ENCODE data around the gene SSMEM1.
"Not testable (repeated sequence)": the region's sequence is repeated elsewhere in the genome, so short reads cannot be mapped to it uniquely, and the experiment has no call there.

Gene SSMEM1

DNA sequence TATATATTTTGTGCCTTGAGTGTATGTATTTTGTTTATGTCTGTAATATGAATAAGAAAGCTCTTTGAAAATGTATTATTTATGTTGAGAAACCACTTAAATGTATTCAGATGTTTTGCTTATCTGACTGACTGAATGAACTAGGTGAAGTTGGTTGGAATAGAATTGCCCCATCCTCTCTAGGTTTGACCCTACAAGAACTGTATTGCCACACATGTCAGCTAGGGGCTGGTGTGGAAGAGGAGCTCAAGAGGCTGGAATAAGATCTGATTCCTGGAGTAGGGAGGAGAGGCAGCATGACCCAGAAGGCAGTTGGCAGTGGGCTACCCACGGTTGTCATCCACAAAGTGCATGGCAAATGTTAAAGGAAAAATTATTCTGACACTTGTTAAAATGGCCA lies 9.1 kb downstream of the SSMEM1 start:
- no peaks in the 10 kb centered on the region for H3K27me3 ChIP-seq (ENCODE audit: control insufficient read depth, insufficient read depth, low read length)
- no peak overlapping the region for H3K9ac ChIP-seq (ENCODE audit: low read length)
- H3K4me3 ChIP-seq (ENCODE audit: low read length), result no peak overlapping the region
- H3K9me3 ChIP-seq (ENCODE audit: control insufficient read depth, low read length), result no peaks in the 10 kb centered on the region
- H3K4me1 ChIP-seq (ENCODE audit: control insufficient read depth, insufficient read depth, low read length), result peaks cover 6% of the 10 kb centered on the region
- H3K36me3 ChIP-seq (ENCODE audit: control insufficient read depth, insufficient read depth, low read length), result no peaks in the 10 kb centered on the region

DNA sequence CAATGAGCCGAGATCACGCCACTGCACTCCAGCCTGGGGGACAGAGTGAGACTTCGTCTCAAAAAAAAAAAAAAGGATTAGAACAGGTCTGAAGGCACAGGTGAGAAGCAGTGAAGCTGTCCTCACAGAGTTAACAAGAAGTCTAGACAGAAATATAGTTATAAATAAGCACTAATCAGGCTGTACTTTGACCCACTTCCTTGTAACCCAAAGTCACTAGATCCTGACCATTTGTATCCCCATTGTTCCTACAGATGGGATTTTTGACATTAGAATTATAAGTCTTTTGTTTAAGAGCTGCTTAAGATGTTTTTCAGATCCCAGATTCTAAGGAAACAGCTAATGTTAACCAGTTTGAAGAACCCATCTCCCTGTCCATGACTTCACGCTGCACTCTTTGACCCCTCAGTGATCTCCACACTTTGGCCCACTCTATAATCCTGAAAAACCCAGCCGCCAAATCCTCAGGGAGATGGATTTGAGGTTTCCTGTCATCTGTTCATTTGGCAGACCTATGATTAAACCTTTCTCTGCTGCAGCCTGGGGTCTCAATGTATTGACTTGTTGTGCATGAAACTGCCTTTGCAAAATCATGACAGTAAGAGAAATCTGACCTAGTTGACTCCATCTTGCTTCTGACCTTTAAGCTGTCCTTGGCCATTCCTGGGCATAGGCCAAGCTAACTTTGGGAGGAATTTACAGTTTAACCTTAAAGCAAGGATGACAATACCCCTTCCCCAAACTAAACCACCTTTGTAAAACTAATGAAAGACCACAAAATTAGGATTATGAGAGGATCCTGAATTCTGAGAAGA lies 11.4 kb downstream of the SSMEM1 start:
- no peak overlapping the region for H3K9ac ChIP-seq (ENCODE audit: low read length)
- no peaks in the 10 kb centered on the region for H3K9me3 ChIP-seq (ENCODE audit: control insufficient read depth, low read length)
- H3K4me3 ChIP-seq (ENCODE audit: low read length), result no peak overlapping the region
- no peaks in the 10 kb centered on the region for H3K27me3 ChIP-seq (ENCODE audit: control insufficient read depth, insufficient read depth, low read length)
- H3K36me3 ChIP-seq (ENCODE audit: control insufficient read depth, insufficient read depth, low read length), result no peaks in the 10 kb centered on the region
- peaks cover 6% of the 10 kb centered on the region for H3K4me1 ChIP-seq (ENCODE audit: control insufficient read depth, insufficient read depth, low read length)

DNA sequence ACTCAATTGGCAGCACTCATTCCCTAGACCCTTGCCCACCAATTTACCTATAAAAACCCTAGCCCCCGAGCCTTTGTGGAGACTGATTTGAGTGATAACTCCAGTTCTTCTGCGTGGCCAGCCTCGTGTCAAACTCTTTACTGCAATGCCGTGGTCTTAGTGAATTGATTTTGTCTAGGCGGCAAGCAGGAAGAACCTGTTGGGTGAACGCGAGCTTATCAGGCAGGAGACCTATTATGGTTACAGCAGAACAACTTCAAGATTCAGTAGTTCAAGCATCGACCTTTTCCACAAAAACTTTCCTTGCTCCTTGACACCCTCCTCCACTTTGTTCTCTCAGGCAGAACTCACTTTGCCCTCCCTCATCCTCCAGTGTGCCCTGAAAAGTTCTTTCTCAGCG lies 12.2 kb downstream of the SSMEM1 start:
- Histone ChIP-seq H3K9me3 (ENCODE audit: control insufficient read depth, low read length) (no peaks in the 10 kb centered on the region), H3K9ac (ENCODE audit: low read length) (no peak overlapping the region)

DNA sequence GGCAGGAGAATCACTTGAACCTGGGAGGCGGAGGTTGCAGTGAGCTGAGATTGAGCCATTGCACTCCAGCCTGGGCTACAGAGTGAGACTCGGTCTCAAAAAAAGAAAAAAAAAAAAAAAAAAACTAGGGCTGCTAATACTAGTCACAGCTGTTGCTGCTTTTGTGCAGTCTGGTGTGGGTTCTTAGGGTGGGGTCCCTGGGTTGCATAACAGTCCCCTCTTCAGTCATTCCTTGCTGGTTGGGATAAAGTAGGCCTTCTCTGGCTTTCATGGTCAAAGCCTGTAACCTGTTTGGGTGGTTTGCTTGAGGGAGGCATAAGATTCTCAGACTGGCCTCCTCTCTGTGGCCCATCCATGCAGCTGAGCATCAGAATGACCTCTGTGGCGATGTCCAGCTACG lies 14.1 kb downstream of the SSMEM1 start:
- H3K36me3 ChIP-seq (ENCODE audit: control insufficient read depth, insufficient read depth, low read length), result no peaks in the 10 kb centered on the region
- H3K9me3 ChIP-seq (ENCODE audit: control insufficient read depth, low read length), result no peaks in the 10 kb centered on the region
- H3K4me3 ChIP-seq (ENCODE audit: low read length), result no peak overlapping the region
- no peaks in the 10 kb centered on the region for H3K27me3 ChIP-seq (ENCODE audit: control insufficient read depth, insufficient read depth, low read length)
- no peak overlapping the region for H3K9ac ChIP-seq (ENCODE audit: low read length)
- H3K4me1 ChIP-seq (ENCODE audit: control insufficient read depth, insufficient read depth, low read length), result peaks cover 6% of the 10 kb centered on the region

More for the DNA sequence above, 12.2 kb downstream of the SSMEM1 start:
- H3K36me3 ChIP-seq (ENCODE audit: control insufficient read depth, insufficient read depth, low read length), result no peaks in the 10 kb centered on the region
- H3K27me3 ChIP-seq (ENCODE audit: control insufficient read depth, insufficient read depth, low read length), result no peaks in the 10 kb centered on the region
- H3K4me3 ChIP-seq (ENCODE audit: low read length), result no peak overlapping the region
- peaks cover 6% of the 10 kb centered on the region for H3K4me1 ChIP-seq (ENCODE audit: control insufficient read depth, insufficient read depth, low read length)

DNA sequence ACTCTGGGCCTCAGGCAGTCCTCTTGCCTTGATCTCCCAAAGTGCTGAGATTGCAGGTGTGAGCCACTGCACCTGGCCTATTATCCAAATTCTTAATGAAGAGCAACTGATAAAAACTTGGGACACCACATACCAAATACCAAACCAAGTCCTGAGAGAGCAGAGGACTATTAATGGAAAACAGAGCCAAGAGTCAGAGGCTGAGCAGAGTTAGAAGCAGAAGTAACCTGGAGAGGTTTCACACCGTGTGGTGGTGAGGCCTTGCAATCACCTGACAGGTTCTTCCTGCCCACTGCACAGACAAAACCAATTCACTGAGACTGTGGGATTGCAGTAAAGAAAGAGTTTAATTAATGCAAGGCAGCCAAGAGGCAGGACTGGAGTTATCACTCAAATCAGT lies 16.0 kb downstream of the SSMEM1 start:
- Histone ChIP-seq H3K4me3 (ENCODE audit: low read length) (no peak overlapping the region), H3K27me3 (ENCODE audit: control insufficient read depth, insufficient read depth, low read length) (no peaks in the 10 kb centered on the region), H3K4me1 (ENCODE audit: control insufficient read depth, insufficient read depth, low read length) (peaks cover 6% of the 10 kb centered on the region), H3K36me3 (ENCODE audit: control insufficient read depth, insufficient read depth, low read length) (no peaks in the 10 kb centered on the region), H3K9ac (ENCODE audit: low read length) (no peak overlapping the region), H3K9me3 (ENCODE audit: control insufficient read depth, low read length) (no peaks in the 10 kb centered on the region)

DNA sequence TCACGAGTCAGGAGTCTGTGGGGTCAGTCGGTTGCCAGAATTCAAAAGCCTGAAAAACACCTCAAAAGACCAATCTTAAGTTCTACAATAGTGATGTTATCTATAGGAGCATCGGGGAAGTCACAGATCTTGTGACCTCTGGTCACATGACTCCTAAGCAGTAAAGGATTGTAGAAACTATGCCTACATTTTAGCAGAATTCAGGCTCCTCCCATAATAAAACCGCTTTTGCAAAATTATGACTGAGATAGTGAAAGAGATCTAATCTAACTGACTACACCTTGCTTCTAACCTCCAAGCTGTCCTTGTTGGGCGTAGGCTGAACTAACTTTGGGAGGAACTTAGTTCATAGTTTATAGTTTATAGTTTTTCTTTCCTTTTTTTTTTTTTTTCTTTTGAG lies 16.6 kb downstream of the SSMEM1 start:
- Histone ChIP-seq H3K27me3 (ENCODE audit: control insufficient read depth, insufficient read depth, low read length) (no peaks in the 10 kb centered on the region), H3K36me3 (ENCODE audit: control insufficient read depth, insufficient read depth, low read length) (no peaks in the 10 kb centered on the region), H3K9me3 (ENCODE audit: control insufficient read depth, low read length) (no peaks in the 10 kb centered on the region), H3K4me1 (ENCODE audit: control insufficient read depth, insufficient read depth, low read length) (peaks cover 6% of the 10 kb centered on the region), H3K9ac (ENCODE audit: low read length) (no peak overlapping the region), H3K4me3 (ENCODE audit: low read length) (no peak overlapping the region)

DNA sequence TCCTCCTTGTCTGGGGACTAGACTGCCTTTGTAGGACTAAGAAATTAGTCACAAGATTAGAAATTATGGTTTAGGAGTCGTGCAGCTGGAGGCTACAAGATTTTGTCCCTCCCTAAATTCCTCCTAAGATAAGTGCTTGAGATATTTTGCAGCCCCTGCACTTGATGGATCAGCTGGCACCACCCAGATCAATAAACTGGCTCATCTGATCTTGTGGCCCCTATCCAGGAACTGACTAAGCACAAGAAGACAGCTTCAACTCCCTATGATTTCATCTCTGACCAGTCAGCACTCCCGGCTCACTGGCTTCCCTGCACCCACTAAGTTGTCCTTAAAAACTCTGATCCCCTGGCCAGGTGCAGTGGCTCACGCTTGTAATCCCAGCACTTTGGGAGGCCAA lies 17.3 kb downstream of the SSMEM1 start:
- not testable (repeated sequence) for H3K27me3 ChIP-seq (ENCODE audit: control insufficient read depth, insufficient read depth, low read length); H3K4me3 ChIP-seq (ENCODE audit: low read length); H3K4me1 ChIP-seq (ENCODE audit: control insufficient read depth, insufficient read depth, low read length); H3K9ac ChIP-seq (ENCODE audit: low read length); H3K36me3 ChIP-seq (ENCODE audit: control insufficient read depth, insufficient read depth, low read length); H3K9me3 ChIP-seq (ENCODE audit: control insufficient read depth, low read length)

DNA sequence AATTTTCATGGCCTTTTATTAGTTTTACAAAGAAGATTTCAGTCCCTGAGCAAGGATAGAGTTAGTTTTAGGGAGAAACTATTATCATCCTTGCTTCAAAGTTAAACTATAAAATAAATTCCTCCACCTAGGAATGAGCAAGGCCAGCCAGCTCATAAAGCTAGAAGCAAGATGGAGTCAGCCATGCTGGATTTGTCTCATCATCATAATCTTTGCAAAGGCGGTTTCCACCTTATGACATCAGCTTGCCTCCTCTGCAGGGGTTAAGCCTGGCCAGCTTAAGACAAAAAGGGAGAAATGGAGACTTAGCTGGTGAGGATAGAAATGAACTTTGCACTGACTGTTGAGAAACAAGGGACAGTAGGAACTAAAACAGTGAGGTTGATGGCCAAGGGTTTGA lies 18.7 kb downstream of the SSMEM1 start:
- no peaks in the 10 kb centered on the region for H3K36me3 ChIP-seq (ENCODE audit: control insufficient read depth, insufficient read depth, low read length)
- no peak overlapping the region for H3K4me3 ChIP-seq (ENCODE audit: low read length)
- no peaks in the 10 kb centered on the region for H3K27me3 ChIP-seq (ENCODE audit: control insufficient read depth, insufficient read depth, low read length)
- H3K9me3 ChIP-seq (ENCODE audit: control insufficient read depth, low read length), result no peaks in the 10 kb centered on the region
- no peak overlapping the region for H3K9ac ChIP-seq (ENCODE audit: low read length)
- H3K4me1 ChIP-seq (ENCODE audit: control insufficient read depth, insufficient read depth, low read length), result no peaks in the 10 kb centered on the region

DNA sequence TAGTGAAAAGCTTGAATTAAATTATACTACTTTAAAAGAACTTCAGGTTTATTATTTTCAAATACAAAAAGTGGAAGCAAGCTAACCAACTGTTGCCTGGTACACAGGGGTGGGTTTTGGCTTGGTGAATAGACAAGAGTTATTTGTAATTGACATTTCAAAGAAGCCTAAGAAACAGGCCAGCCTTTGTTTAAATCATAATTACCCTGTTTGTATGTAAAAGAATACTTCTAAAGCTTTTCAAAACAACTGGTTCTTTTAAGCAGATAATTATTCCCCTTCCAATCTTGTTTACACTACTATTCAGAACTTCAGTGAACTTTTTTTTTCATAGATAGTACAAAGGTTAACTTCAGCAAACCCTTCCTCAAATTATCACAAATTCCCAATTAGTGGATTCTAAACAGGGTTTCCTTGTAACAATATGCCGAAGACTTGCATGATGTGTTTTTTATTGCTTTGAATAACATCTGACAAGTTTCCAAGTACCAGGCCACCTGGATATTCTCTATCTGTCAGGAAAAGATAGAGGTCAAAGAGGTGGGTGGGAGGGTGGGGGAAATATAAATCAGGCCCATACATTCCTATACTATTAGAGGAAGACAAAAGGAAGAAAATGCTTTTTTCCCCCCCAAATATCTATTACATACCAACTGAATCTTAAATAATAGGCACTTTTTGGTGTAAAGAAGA lies 20.4 kb downstream of the SSMEM1 start:
- H3K27me3 ChIP-seq (ENCODE audit: control insufficient read depth, insufficient read depth, low read length), result no peaks in the 10 kb centered on the region
- no peaks in the 10 kb centered on the region for H3K9me3 ChIP-seq (ENCODE audit: control insufficient read depth, low read length)
- no peak overlapping the region for H3K9ac ChIP-seq (ENCODE audit: low read length)
- no peaks in the 10 kb centered on the region for H3K36me3 ChIP-seq (ENCODE audit: control insufficient read depth, insufficient read depth, low read length)
- no peak overlapping the region for H3K4me3 ChIP-seq (ENCODE audit: low read length)
- H3K4me1 ChIP-seq (ENCODE audit: control insufficient read depth, insufficient read depth, low read length), result peaks cover 13% of the 10 kb centered on the region

DNA sequence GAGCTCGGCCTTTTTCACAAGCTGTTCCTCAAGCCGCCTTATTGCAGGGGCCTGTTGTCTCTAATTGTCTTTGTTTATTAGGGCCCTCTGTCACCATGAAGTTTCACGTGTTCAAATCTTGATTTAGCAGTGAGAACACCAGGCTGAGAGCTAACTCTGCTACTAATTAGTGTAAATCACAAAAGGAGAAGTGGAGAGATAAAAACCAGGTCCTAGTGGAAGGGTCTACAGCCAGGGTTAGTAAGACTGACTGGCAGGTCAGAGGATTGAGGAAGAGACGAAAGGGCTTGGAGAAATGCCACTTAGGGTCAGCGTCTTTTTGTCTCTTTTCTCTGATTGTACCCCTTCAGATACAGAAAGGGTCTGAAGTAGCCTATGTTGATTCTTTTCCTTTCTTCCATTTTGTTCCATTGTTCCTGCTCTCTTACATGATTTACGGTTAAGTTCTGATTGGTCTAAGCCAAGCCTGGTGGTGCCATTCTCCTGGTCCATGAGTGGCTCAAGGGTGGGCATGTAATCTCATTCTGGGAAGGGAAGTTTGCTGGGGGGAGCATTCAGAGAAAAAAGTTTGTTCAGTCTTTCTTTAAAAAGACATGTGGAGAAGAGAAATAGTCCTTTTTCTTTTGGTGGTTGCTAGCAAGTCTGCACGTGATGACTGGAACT lies 21.3 kb downstream of the SSMEM1 start:
- no peaks in the 10 kb centered on the region for H3K36me3 ChIP-seq (ENCODE audit: control insufficient read depth, insufficient read depth, low read length)
- no peaks in the 10 kb centered on the region for H3K9me3 ChIP-seq (ENCODE audit: control insufficient read depth, low read length)
- H3K27me3 ChIP-seq (ENCODE audit: control insufficient read depth, insufficient read depth, low read length), result no peaks in the 10 kb centered on the region
- H3K9ac ChIP-seq (ENCODE audit: low read length), result no peak overlapping the region
- H3K4me1 ChIP-seq (ENCODE audit: control insufficient read depth, insufficient read depth, low read length), result peaks cover 13% of the 10 kb centered on the region
- no peak overlapping the region for H3K4me3 ChIP-seq (ENCODE audit: low read length)

DNA sequence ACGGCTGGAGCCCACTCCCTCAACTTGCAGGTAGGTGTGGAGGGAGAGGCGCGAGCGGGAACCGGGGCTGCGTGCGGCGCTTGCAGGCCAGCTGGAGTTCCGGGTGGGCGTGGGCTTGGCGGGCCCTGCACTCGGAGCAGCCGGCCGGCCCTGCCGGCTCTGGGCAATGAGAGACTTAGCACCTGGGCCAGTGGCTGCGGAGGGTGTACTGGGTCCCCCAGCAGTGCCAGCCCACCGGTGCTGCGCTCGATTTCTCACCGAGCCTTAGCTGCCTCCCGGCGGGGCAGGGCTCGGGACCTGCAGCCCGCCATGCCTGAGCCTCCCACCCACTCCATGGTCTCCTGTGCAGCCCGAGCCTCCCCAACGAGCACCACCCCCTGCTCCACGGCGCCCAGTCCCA lies 22.3 kb downstream of the SSMEM1 start:
- H3K4me3 ChIP-seq (ENCODE audit: low read length); H3K9me3 ChIP-seq (ENCODE audit: control insufficient read depth, low read length); H3K9ac ChIP-seq (ENCODE audit: low read length); H3K36me3 ChIP-seq (ENCODE audit: control insufficient read depth, insufficient read depth, low read length); H3K27me3 ChIP-seq (ENCODE audit: control insufficient read depth, insufficient read depth, low read length): not testable (repeated sequence)
- peaks cover 13% of the 10 kb centered on the region for H3K4me1 ChIP-seq (ENCODE audit: control insufficient read depth, insufficient read depth, low read length)

DNA sequence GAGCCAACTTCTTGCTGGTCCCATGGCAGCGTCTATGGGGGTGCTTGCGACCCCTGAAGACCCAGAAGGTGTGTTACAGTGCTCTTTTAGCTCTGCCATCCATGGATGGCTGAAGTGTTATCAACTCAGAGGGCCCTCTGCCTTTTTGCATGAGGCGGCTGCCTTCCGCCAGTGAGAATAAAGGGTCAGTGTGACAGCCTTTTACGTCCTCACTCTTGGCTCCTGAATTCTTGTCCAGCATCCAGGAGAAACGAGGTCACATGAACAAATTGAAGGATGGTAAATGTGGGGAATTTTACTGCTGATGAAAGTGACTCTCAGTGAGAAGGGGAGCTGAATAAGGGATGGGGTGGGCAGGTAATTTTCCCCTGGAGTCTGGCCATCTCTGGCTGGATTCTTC lies 24.1 kb downstream of the SSMEM1 start:
- no peak overlapping the region for H3K4me3 ChIP-seq (ENCODE audit: low read length)
- no peaks in the 10 kb centered on the region for H3K9me3 ChIP-seq (ENCODE audit: control insufficient read depth, low read length)
- H3K27me3 ChIP-seq (ENCODE audit: control insufficient read depth, insufficient read depth, low read length), result no peaks in the 10 kb centered on the region
- H3K4me1 ChIP-seq (ENCODE audit: control insufficient read depth, insufficient read depth, low read length), result peaks cover 13% of the 10 kb centered on the region
- H3K36me3 ChIP-seq (ENCODE audit: control insufficient read depth, insufficient read depth, low read length), result no peaks in the 10 kb centered on the region
- H3K9ac ChIP-seq (ENCODE audit: low read length), result no peak overlapping the region

Data from mucosa of stomach (tissue), 1 donor.